ENCODE data around the gene ARL6. TPM values are rescaled to one million over a fixed set of nuclear protein-coding genes. Genes with fewer than 3 reads are reported as not detected.

ARL6 gene
- total and polyA plus RNA-seq, 2 of the 8 experiments (the other 6 are each of a cell fraction or from before 2014, with no cell fraction given): 1.8 to 12.0 TPM

GRCh38 chr3:97765336-97765735 lies 778 bp downstream of the ARL6 start:
- H2BK12ac ChIP-seq (ENCODE audit: low read depth, low read length): no peak overlapping the region
- no peak overlapping the region for H3K23ac ChIP-seq (ENCODE audit: insufficient read length)
- no peak overlapping the region for H2AK5ac ChIP-seq (ENCODE audit: low read depth, low read length)
- H3K56ac ChIP-seq (replicated peaks; ENCODE audit: insufficient read length, low read depth, low read length): no peak overlapping the region
- no peaks in the 10 kb centered on the region for H3K9me3 ChIP-seq (ENCODE audit: insufficient read depth in 2 of 2, low read depth in 1 of 2, low read length in 1 of 2)
- CTCF ChIA-PET (ENCODE audit: partially characterized antibody): no interaction called here
- no peak overlapping the region for H3K4ac ChIP-seq (replicated peaks; ENCODE audit: insufficient read length, low read depth, low read length)
- H3K18ac ChIP-seq (ENCODE audit: extremely low read depth, low read length): no peak overlapping the region
- FAIRE-seq (no peak), DNase-seq (ENCODE audit: low read depth in 1 of 2, low spot score in 2 of 2) (no peak)
- H3K79me2 ChIP-seq (ENCODE audit: control insufficient read depth in 1 of 2, insufficient read depth in 2 of 2, low read length in 2 of 2): peaks cover 0 to 22% of the 10 kb centered on the region in 2 experiments; a peak in 2 of 4 replicates
- no peaks in the 10 kb centered on the region for H3K79me1 ChIP-seq (ENCODE audit: low read depth, low read length)
- H4K20me1 ChIP-seq (replicated peaks in 1 of 2; ENCODE audit: control insufficient read depth in 1 of 2, insufficient read depth in 2 of 2, low read length in 2 of 2): no peaks in the 10 kb centered on the region
- no peak overlapping the region for H2AFZ ChIP-seq (ENCODE audit: low read length)
- POLR2A ChIA-PET (ENCODE audit: partially characterized antibody): interaction anchor here (1.2 kb wide), 1 partner anchor 57 kb away, joined by 4 read pairs; no protein-coding TSS in a partner anchor
- peak overlapping the region in 1 of 4 experiments; percentile 11; a peak in 2 of 7 replicates for H3K9ac ChIP-seq (replicated peaks in 1 of 4; ENCODE audit: extremely low read depth in 1 of 4, low read depth in 3 of 4, low read length in 3 of 4)
- no peak overlapping the region for H3K27ac ChIP-seq (ENCODE audit: low read depth, low read length)
- peaks cover 0 to 12% (median 1%) of the 10 kb centered on the region in 4 experiments; a peak in 5 of 7 replicates for H3K4me1 ChIP-seq (replicated peaks in 1 of 4; ENCODE audit: control insufficient read depth in 3 of 4, insufficient read depth in 4 of 4, low read length in 3 of 4)
- peak overlapping the region; percentile 85 to 98 (median 92) for H3K4me3 ChIP-seq (ENCODE audit: extremely low read depth in 1 of 4, insufficient read depth in 2 of 4, low read depth in 3 of 4, low read length in 4 of 4)
- peaks cover 4% of the 10 kb centered on the region; the same call in 1 of the 2 replicates for H3K23me2 ChIP-seq (ENCODE audit: low read depth, low read length)
- H2BK15ac ChIP-seq (ENCODE audit: low read length): no peak overlapping the region
- H3K36me3 ChIP-seq (ENCODE audit: control insufficient read depth in 2 of 4, insufficient read depth in 4 of 4, low read length in 3 of 4): peaks cover 0 to 5% (median 0%) of the 10 kb centered on the region in 4 experiments; a peak in 2 of 8 replicates
- no peak overlapping the region for H4K5ac ChIP-seq (ENCODE audit: insufficient read length, low read depth, low read length)
- WGBS, 2 experiments (ENCODE audit: extremely low coverage in 1 of 2, insufficient coverage in 1 of 2, insufficient read length in 1 of 2, insufficient replicate concordance in 2 of 2, low coverage in 1 of 2, low lambda C conversion rate in 2 of 2, missing lambda C conversion rate in 1 of 2): 40% methylated on average over 2 of the region's 2 CpGs; no CpG with 5 or more reads in 1 of the 2 experiments
- H2BK120ac ChIP-seq (replicated peaks; ENCODE audit: low read depth, low read length): no peak overlapping the region
- no peak overlapping the region for H2BK20ac ChIP-seq (ENCODE audit: low read length)
- no peak overlapping the region for H4K8ac ChIP-seq (ENCODE audit: extremely low read depth, insufficient read depth, low read length)
- no peak overlapping the region for H2BK5ac ChIP-seq (ENCODE audit: low read depth, low read length)
- H3K14ac ChIP-seq (ENCODE audit: insufficient read length): no peak overlapping the region
- no peak overlapping the region for H4K91ac ChIP-seq (replicated peaks; ENCODE audit: insufficient read length, low read length)
- peak overlapping the region; percentile 77 to 82 for H3K4me2 ChIP-seq (ENCODE audit: insufficient read depth in 1 of 2, low read depth in 2 of 2, low read length in 2 of 2)
- no peaks in the 10 kb centered on the region for H3K27me3 ChIP-seq (replicated peaks in 1 of 4; ENCODE audit: control insufficient read depth in 3 of 4, extremely low read depth in 1 of 4, insufficient read depth in 3 of 4, low read length in 3 of 4)
- TF ChIP-seq CREB1 (IDR thresholded peaks at IDR 0.05) (no peak), E2F6 (IDR thresholded peaks at IDR 0.05) (no peak), RNF2 (IDR thresholded peaks at IDR 0.05; ENCODE audit: borderline replicate concordance, low read depth, low read length, missing control alignments, poor library complexity, severe bottlenecking) (no peak), BCL11A (IDR thresholded peaks at IDR 0.05; ENCODE audit: low read depth in 2 of 2, low read length in 2 of 2) (no peak), TAF1 (IDR thresholded peaks at IDR 0.05; ENCODE audit: low read depth, low read length) (no peak), KDM5A (IDR thresholded peaks at IDR 0.05; ENCODE audit: low read length) (no peak), RAD21 (IDR thresholded peaks at IDR 0.05 in 1 of 2, conservative IDR thresholded peaks at IDR 0.05 in 1 of 2; ENCODE audit: low read depth in 2 of 2, low read length in 2 of 2) (no peak), GABPA (IDR thresholded peaks at IDR 0.05; ENCODE audit: borderline replicate concordance, insufficient read depth, low read length) (no peak), HDAC6 (IDR thresholded peaks at IDR 0.05; ENCODE audit: low read depth, low read length) (no peak), CBX8 (IDR thresholded peaks at IDR 0.05; ENCODE audit: borderline replicate concordance, low read depth, low read length) (no peak), TEAD4 (IDR thresholded peaks at IDR 0.05; ENCODE audit: low read depth, low read length) (no peak), BACH1 (IDR thresholded peaks at IDR 0.05; ENCODE audit: low read length) (no peak), NRF1 (IDR thresholded peaks at IDR 0.05; ENCODE audit: low read depth, low read length) (no peak), SP1 (IDR thresholded peaks at IDR 0.05; ENCODE audit: low read depth, low read length) (no peak)

All from H1 (cell line).